ENCODE results near the gene IRX4.

Gene IRX4

DNA sequence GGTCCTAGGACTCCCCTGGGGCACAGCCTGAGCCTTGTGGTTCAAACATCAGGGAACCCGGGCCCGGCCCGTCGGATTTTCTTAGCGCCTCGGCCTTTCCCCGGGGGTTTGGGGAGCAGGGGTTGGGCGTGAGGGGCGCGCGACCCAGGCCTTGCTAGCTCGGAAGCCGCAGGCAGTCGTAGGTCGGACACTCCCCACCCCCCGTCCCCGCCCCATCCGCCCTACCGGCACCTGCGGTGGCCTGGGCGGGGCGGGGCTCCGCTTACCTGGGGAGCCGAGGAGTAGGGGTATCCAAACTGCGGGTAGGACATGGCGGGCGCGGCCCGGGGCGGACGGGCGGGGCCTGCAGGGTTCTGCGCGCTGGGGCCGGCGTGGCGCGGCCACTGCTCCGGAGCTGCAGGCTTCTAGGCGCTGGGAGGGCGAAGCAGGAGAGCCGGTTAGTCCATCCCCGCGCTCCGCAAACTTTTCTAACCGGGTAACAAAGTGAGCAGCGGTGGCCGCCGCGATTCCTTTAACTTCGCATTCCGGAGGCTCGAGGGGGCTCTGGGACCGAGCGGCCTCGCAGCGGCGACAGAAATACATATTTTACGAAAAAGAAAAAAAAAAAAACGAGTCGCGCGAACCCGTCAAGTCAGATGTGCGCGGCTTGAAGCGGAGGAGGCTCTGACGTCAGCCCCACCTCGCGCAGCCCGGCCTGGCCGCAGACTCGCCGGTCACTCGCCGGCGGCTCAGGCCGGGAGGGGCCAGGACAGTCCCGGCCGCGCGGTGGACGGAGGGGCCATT is at the start of gene IRX4:
TSS of gene IRX4 (minus strand) at position 589 of the 783 bp plus-strand sequence. CDS start at position 311, 278 bp downstream.
- DNase-seq (no peak), ATAC-seq (no peak)

DNA sequence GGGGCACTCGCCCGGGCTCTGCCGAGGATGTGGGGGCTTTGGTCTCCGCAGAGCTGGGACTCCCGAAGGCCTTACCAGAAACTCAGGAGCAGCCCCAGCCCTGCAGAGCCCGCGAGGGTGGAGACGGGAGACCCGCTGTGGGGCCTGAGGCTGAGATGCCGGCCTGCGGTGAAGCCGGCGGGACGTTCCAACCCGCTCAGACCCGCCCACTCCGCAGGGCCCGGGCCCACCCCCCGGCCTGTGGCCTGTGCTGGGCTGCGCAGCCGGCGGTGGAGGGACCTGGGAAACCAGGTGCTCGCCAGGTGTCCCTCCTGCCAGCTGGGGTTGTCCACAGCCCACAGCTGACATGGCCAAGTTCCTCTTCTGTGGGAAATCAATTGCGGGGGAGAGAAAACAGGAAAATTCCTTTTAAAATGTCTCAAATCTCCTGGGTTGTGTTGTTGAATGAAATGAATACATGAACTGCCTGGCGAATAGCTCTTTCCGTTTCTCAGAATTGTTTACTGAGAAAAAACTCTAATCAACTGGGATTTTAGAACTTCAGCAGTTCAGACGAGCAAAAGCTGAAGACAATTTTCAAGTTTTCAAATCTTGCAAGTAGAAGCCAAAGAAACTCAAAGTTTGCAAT is 49.0 kb upstream of the IRX4 start:
- DNase-seq (no peak), ATAC-seq (no peak)

DNA sequence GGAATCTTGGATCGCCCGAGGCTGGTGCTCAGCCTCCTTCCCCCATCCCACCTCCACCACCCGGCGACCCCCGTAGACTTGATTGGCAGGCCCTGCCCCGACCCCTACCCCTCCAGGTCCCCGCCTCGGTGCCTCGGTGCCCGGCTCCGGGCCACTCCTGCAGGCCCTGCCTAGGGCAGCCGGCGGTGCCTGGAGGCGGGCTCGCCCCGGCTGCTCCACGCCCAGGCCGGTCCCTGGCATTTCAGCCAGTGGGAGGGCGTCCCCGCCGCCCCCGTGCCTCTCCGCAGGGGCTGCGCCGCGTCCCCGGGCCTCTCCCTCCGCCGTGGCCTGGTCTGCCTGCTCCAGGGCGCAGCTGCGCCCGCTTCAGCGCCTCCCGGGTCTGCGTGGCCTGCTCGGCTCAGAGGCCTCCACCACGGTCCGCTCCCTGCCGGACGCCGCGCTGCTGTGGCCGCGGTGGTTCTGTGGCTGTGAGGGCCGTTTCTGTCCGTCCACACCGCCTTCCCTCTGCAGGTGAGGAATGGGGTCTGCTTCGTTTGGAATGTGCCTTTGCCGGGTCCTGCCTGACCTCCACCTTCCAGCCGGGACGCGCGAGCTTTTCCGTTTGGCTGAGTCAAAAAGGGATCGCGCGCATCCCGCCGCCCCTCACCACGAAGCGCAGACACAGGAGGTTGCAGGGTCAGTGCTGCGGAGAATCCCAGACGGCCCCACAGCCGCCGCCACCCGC is 48.3 kb upstream of the IRX4 start:
- DNase-seq = no peak
- peak; percentile 14 for ATAC-seq

DNA sequence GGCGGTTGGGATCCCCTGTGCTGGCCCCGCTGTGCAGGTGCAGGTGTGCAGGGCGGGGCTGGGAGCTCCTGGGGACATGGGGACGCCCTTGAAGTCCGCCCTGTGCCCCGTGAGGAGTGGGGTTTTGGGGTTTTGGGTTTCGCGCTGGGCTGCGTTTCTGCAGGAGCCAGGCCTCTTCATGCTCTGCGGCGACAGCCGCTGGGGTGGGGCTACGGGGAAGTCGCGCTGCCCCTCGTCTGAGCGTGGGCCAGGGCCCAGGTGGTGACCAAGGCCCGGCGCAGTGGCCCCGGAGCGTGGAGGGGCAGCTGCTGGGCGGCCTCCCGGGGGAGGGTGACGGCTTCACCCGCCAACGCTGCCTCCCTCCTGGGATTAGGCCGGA is 47.8 kb upstream of the IRX4 start:
- DNase-seq = no peak
- ATAC-seq = peak; percentile 38

DNA sequence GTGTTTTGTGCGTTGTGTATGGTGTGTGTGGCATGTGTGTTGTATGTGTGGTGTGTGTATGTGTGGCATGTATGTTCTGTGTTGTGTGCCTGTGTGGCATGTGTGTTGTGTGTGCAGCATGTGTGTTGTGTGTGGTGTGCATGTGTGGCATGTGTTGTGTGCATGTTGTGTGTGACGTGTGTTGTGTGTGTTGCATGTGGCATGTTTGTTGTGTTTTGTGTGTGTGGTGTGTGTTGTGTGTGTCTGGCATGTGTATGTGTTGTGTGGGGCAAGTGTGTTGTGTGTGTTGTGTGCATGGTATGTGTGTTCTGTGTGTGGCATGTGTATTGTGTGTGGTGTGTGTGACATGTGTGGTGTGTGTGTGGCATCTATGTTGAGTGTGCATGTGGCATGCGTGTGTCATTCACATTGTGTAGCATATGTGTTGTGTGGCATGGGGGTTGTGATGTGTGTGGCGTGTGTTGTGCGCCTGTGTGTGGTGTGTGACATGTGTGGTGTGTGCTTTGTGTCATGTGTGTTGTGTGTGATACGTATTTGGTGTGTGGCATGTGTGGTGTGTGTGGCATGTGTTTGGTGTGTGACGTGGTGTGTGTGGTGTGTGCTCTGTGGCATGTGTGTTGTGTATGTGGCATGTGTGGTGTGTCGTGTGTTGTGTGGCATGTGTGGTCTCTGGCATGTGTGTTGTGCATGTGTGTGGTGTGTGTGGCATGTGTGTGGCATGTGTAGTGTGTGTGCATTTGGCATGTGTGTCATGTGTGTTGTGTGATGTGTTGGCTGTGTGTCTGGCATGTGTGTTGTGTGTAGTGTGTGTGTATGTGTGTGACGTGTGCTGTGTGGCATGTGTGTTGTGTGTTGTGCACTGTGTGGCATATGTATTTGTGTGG is 46.6 kb upstream of the IRX4 start:
- ATAC-seq = no peak
- DNase-seq = no peak

DNA sequence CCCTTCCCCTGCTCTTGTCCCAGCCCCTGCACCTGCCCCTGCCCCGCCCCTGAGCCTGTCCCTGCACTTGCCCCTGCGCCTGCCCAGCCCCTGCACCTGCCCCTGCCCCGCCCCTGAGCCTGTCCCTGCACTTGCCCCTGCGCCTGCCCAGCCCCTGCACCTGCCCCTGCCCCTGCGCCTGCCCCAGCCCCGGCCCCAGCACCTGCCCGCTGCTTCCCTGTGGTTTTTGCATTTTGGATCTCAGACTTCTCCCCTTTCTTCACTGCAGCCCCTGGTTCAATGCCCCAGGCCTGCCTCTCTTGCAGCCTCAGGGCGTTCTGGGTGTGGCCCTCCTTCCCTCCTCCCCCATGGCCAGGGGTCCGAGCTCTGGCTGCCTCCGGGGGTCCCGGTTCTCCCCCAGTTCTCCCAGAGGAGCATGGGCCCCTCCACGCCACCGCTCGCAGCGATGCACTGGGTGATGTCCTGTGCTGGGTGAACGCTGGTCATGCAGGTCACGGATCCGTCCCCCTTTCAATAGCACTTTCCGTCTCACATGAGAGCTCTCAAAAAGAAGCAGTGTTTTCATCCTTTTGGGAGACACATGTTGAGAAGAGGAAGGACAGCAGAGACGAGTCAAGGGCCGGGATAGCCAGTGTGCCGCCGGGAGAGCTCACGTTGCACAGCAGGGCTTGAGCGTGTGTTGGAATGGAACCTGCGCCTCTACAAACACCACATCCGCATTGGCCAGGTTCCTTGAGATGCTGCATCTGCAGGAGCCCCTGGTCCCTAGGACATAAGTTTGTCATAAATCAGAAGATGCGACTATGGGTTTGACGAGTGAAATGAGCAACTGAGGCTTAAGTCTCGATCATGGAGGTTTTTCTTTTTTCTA is 44.0 kb upstream of the IRX4 start:
- DNase-seq (no peak), ATAC-seq (no peak)

DNA sequence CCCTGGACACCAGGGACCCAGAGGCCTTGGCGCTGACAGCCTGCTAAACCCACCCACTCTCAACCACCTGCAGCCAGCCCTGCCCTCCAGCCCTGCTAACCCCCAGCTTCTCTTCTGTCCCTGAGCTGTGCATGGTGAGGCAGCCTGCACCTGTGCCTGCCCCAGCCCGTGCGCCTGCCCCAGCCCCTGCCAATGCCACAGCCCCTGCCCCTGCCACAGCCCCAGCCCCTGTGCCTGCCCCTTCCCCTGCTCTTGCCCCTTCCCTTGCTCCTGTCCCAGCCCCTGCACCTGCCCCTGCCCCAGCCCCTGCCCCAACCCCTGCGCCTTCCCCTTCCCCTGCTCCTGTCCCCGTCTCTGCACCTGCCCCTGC is 43.3 kb upstream of the IRX4 start:
- DNase-seq (no peak), ATAC-seq (no peak)

DNA sequence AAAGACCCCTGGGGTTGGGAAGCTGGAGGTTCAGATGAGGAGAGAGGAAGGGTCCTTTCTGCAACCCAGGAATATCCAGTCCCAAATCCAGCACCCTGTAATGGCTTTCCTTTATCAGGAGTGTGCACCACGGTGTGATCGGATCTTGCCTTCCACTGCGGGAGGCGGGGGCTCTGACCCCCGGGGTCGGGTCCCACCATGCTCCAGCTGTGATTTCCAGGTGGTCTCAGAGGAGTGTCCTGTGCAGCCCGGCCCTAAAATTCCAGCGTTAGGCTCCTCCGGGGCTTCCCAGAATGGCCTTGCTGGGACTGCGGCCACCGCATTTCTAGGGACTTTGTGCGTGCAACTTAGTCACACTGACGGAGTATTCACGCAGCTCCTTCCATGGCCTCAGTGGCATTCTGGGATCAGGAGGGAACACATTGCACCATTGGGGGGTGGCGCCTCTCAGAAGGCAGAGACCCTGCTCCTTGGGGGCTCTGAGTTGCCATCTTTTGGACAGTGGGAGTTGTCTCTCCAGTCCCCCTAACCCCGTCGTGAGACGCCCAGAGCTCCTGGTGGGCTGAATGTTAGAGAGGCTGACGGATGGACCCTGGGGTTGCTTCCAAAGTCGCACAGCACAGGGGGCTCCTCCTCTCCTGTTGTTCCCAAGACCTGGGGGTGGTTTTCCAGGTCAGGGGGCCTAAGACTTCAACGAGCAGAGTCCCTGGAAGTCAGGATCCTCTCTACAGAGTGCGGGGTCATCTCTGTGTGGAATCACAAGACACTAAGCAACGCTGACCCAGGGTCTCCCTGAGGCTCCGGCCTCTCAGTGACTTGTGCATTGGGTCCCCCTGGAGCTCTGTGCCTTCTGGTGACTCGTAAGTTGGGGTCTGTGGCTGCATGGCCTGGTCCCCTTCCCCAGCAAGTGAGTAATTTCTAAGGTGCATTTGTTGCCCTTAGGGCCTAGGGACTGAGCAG is 42.7 kb upstream of the IRX4 start:
- DNase-seq = no peak
- ATAC-seq = no peak

DNA sequence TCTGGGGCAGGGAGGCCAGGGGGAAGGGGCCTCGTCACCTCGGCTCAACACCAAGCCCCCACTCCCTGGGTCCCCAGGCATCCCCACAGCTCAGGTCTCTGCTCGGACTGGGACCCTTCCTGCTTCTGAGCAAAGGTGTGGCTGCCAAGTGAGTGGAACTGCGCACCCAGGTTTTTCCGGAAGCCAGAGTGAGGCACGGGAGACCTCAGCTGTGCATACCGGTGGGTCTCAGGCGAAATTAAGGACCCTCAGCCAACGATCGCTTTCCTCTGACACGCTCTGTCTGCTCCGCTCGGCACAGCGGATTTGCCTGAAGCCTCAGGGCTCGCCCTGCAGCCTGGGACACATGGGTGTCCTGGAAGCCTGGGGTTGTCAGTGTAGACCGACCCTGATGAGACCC is 41.0 kb upstream of the IRX4 start:
- DNase-seq = no peak
- no peak for ATAC-seq

DNA sequence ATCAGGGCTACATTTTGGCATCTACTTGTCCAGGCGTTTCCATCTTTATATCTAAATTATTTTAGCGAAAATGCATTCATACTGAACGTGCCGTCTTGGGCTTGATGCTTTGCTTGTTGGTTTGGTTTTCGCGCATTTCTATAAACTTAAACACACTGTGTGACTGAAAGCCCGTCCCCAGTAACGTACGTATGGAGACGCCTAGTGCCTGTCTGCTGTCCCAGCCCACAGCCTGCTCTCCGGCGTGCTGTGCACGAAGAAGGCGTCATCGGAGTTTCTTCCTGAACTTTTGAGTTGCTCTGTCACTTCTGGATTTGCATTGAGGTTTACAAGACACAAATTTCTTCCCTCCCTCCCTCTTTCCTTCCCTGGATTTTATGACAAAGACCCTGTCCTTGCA is 40.6 kb upstream of the IRX4 start:
- no peak for ATAC-seq
- no peak for DNase-seq

DNA sequence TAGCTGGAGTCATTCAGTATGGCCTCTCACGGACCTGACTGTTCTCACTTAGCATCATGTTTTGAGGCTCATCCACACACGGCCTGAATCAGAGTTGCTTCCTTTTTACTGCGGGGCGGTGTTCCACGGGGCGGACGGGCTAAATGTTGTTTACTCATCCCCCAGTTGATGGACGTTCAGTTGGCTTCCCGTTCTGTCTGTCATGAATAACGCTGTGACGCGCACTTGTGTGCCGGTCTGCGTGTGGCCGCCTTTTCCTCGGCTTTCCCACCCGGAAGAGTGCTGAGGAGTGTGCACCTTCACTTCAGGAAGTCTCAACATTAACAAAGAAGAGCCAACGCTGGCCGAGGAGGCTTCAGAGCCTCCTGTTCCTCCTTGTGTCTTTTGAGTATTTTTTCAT is 39.0 kb upstream of the IRX4 start:
- no peak for ATAC-seq
- DNase-seq = no peak

DNA sequence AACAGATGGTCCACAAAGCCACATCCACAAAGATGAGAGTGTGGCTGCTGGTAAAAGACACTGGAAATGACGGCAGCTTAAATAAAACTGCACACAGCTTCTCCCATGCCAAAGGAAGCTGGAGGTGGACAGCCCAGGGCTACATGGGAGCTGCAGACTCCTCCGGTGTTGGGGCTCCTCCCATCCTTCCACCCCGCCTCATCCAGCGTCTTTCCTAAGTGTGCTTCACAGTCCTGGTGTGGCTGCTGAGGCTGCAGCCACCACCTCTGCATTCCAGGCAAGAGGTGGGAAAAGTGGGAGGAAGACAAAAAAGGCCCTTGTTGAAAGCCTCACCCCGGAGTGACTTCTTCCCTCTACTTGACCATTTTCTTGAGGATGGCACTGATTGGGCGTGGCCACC is 37.0 kb upstream of the IRX4 start:
- ATAC-seq (no peak), DNase-seq (no peak)

DNA sequence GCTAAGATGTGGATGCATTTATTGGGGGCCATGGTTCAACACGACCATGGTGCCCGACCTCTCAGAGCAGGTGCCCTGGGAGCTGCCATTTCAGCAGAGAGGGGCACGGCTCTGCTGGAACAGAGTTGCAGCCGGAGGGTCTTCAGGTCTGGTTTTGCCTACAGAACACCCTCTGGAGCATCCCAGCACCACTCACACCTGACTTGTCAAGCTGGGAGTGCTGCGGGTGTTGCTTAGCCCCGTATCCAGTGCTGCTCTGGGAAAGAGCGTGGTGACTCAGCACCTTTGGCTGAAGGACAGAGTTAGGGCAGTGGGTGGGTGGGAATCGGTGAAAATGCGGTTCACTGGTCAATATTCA is 36.5 kb upstream of the IRX4 start:
- DNase-seq (no peak), ATAC-seq (no peak)

DNA sequence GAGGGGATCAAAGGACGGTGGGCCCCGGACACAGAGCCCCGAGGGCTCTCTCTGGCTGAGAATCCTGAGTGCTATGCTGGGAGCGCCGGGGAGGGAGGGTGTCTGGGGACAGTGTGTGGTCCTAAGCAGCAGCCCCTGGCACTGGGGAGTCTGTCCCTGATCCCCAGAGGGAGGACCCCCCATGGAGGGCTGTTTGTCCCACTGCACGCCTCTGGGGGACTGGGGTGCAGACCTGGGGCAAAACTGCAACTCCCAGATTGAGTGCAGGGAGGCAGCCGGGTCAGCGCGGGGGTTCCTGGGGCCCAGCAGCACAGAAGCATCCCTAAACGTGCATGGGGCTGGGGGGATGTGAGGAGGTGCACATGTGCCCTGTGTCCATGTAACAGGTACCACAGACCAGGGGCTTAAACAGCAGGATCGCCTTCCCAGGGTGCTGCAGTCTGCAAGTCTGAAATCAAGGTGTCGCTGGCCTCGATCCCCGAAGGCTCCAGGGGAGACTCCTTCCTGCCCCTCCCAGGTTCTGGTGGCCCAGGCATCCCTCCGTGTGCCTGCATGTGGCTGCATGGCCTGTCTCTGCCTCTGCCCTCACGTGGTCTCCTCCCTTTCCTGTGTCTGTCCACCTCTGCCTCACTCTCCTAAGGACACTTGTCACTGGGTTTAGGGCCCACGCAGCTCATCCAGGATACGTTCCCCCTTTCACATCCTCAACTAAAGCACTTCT is 35.9 kb upstream of the IRX4 start:
- DNase-seq (no peak), ATAC-seq (no peak)

DNA sequence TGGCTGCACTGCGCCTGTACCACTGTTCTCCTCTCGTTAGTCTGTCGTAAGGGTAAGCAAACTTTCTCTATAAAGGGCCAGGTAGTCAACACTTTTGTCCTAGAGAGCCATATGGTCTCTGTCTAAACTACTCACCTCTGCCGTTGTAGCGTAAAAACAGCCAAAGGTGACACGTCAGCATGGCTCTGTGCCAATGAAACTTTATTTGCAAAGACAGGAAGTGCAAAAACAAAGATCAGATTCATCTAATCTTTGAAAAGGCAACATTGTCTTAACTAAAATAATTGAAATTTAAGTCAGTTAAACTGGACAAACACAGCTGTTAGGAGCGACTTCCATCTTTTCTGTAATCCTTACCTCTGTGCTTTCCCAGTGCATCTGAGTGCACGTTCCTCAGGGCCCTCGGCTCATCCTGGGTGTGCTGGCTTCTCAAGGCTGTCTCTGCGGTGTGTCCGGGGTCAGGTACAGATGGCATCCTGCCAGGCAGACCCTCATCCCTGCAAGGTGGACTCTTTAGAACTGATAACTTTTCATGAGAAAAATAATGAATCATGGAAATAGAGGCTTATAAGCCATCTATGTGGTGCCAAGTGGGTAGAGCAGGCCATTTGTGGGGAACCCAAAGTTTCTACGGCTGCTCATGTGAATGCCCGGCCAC is 35.2 kb upstream of the IRX4 start:
- DNase-seq (no peak), ATAC-seq (no peak)

DNA sequence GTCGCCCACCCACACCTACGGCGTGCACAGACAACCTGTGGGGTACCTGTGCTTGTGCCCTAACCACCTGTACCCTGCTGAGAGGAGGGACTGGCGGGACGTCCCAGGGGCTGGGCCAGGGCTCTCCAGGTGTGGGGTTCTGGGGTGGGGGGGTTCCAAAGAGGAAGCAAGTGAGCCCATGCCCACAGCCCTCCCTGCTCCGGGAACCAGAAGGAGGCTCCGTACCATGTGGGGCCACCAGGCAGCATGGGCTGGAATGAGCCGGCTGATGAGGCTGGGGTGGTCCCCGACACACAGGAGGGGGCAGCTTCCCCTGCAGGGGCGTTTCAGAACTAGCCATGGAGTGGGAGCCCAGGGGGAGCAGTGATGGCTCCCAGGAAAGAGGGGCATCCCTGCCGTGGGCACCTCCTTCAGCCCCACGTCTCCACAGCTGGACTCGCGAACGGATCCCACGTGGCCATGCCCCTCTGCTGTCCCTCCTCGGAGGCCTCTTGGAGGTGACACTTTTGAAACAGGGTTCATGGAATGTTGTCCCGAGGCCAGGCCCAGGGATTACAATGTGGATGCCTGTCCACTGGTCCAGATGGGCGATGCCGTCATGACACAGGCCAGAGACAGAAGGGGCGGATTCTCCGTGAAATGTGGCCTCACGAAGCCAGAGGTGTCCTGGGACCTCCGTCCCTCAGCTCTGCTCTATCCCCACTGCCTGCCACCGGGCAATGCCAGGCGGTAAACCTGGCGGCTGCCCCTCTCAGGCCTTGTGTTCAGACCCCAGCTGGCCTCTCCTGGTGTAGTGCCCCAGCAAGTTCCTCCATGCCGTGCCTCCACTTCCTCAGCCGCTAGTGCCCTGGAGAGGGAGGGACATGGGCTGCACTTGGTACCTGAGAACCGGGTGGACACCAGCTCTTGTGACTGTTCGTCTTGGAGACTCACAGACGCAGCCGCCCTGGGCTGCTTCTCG is 33.6 kb upstream of the IRX4 start:
- no peak for DNase-seq
- ATAC-seq = no peak

DNA sequence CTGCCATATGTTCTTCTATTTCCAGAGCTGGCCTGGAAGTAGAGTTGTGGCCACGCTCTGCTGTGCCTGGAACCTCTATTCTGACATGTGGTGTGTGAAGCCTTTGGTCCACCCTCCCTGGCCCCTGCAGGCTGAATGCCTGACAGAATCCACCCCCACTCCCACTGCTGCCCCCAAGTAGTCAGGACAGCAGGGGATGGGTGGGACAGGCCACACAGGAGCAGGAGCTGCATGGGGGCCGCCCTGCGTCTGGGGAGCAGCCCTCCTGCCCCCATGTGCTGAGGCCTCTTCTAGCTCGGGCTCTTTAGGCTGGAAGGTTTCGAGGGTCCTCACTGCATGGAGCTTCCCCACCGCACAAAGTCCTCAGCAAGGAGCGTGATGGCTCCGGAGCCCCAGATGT is 32.6 kb upstream of the IRX4 start:
- no peak for DNase-seq
- no peak for ATAC-seq

DNA sequence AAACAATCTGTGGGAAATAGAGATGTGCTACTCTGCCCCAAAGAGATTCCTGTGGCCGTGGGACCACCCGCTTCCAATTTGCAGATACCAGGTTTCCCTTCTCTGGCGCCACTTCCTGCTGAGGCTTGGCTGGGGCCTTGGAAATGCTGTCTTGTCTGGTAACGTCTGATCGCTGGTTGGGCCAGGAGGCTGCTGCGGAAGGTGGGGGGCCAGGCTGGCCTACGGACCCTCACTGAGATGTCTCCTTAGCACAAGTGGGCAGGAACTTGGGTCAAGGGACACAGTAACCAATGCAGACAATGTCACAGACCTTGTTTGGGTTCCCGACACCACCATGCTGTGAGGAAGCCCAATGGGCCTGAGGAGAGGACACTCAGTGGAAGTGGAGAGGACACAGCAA is 31.7 kb upstream of the IRX4 start:
- ATAC-seq (no peak), DNase-seq (no peak)
